WTC11 (cell line): ENCODE results near the gene PDE6D. TPM values are rescaled to one million over a fixed set of nuclear protein-coding genes. Genes with fewer than 3 reads are reported as not detected.

Experiments
- FOXJ3 ChIP-seq: sonication (generic); formaldehyde crosslinking; IDR thresholded peaks from 2 replicates; pipeline ENCODE4 v1.9.0; 2021; ENCODE audit warnings: missing genetic modification reagents, mild to moderate bottlenecking, borderline replicate concordance
- GABPB1 ChIP-seq: sonication (generic); formaldehyde crosslinking; IDR thresholded peaks from 2 replicates; pipeline ENCODE4 v1.8.1; 2023; ENCODE audit warnings: mild to moderate bottlenecking, missing genetic modification reagents
- GRHL2 ChIP-seq: fragments of 250-450 bp; sonication (Bioruptor Pico); IDR thresholded peaks from 2 replicates; pipeline ENCODE4 v1.8.0; 2022; ENCODE audit warnings: mild to moderate bottlenecking, moderate library complexity; ENCODE audit not compliant: insufficient replicate concordance, severe bottlenecking
- HMGA2 ChIP-seq: fragments of 250-450 bp; sonication (Bioruptor Pico); IDR thresholded peaks from 2 replicates; pipeline ENCODE4 v1.4.0; 2021; ENCODE audit warnings: mild to moderate bottlenecking, moderate library complexity
- NR1H2 ChIP-seq: sonication (generic); formaldehyde crosslinking; IDR thresholded peaks from 2 replicates; pipeline ENCODE4 v1.9.0; 2021; ENCODE audit warnings: mild to moderate bottlenecking, moderate library complexity, missing genetic modification reagents
- OVOL2 ChIP-seq: fragments of 250-450 bp; sonication (Bioruptor Pico); IDR thresholded peaks from 2 replicates; pipeline ENCODE4 v1.9.0; 2021; ENCODE audit warnings: mild to moderate bottlenecking, borderline replicate concordance
- RORB ChIP-seq: fragments of 250-450 bp; sonication (Bioruptor Pico); IDR thresholded peaks from 2 replicates; pipeline ENCODE4 v1.9.0; 2021; ENCODE audit warnings: mild to moderate bottlenecking
- SMAD3 ChIP-seq: sonication (generic); formaldehyde crosslinking; IDR thresholded peaks from 2 replicates; pipeline ENCODE4 v1.8.0; 2022; ENCODE audit warnings: missing genetic modification reagents, mild to moderate bottlenecking, borderline replicate concordance
- SP1 ChIP-seq: sonication (generic); formaldehyde crosslinking; conservative IDR thresholded peaks from 2 replicates; pipeline ENCODE4 v1.8.1; 2022; ENCODE audit warnings: missing genetic modification reagents
- TP53 ChIP-seq: sonication (generic); formaldehyde crosslinking; IDR thresholded peaks from 2 replicates; pipeline ENCODE4 v1.8.1; 2023; ENCODE audit warnings: mild to moderate bottlenecking, missing genetic modification reagents
- ZNF219 ChIP-seq: sonication (generic); formaldehyde crosslinking; IDR thresholded peaks from 2 replicates; pipeline ENCODE4 v1.8.0; 2023; ENCODE audit warnings: missing genetic modification reagents, mild to moderate bottlenecking, borderline replicate concordance
- ZNF263 ChIP-seq: sonication (generic); formaldehyde crosslinking; IDR thresholded peaks from 2 replicates; pipeline ENCODE4 v1.8.1; 2022; ENCODE audit warnings: low read depth, mild to moderate bottlenecking, moderate library complexity, missing genetic modification reagents
- ZNF396 ChIP-seq: fragments of 250-450 bp; sonication (Bioruptor Pico); IDR thresholded peaks from 2 replicates; pipeline ENCODE4 v1.8.0; 2021; ENCODE audit warnings: mild to moderate bottlenecking, moderate library complexity, borderline replicate concordance
- total RNA-seq: library from RNA; stranded (reverse); gene quantifications from 3 replicates; pipeline ENCODE4 v1.2.3, GENCODE V29; 2021
- TF ChIP-seq, protein P1 (sequence below): fragments of 250-450 bp; sonication (Bioruptor Pico); IDR thresholded peaks from 2 replicates; pipeline ENCODE4 v1.9.0; 2021; ENCODE audit warnings: mild to moderate bottlenecking
- TF ChIP-seq, protein P2 (sequence below): fragments of 250-450 bp; sonication (Bioruptor Pico); IDR thresholded peaks from 2 replicates; pipeline ENCODE4 v1.8.0; 2021; ENCODE audit warnings: mild to moderate bottlenecking
- TF ChIP-seq, protein P3 (sequence below): sonication (generic); formaldehyde crosslinking; IDR thresholded peaks from 2 replicates; pipeline ENCODE4 v1.8.1; 2022; ENCODE audit warnings: low read depth, missing genetic modification reagents, borderline replicate concordance
- TF ChIP-seq, protein P4 (sequence below): sonication (generic); formaldehyde crosslinking; conservative IDR thresholded peaks from 2 replicates; pipeline ENCODE4 v1.8.1; 2022; ENCODE audit warnings: mild to moderate bottlenecking, missing genetic modification reagents
- TF ChIP-seq, protein P5 (sequence below): sonication (generic); formaldehyde crosslinking; IDR thresholded peaks from 2 replicates; pipeline ENCODE4 v1.8.0; 2023; ENCODE audit warnings: missing genetic modification reagents, mild to moderate bottlenecking, borderline replicate concordance
- TF ChIP-seq, protein P6 (sequence below): sonication (generic); formaldehyde crosslinking; IDR thresholded peaks from 2 replicates; pipeline ENCODE4 v1.8.1; 2022; ENCODE audit warnings: low read depth, mild to moderate bottlenecking, moderate library complexity, missing genetic modification reagents, borderline replicate concordance
- TF ChIP-seq, protein P7 (sequence below): sonication (generic); formaldehyde crosslinking; IDR thresholded peaks from 2 replicates; pipeline ENCODE4 v1.8.1; 2023; ENCODE audit warnings: mild to moderate bottlenecking, missing genetic modification reagents, moderate library complexity
- TF ChIP-seq, protein P8 (sequence below): sonication (generic); formaldehyde crosslinking; IDR thresholded peaks from 2 replicates; pipeline ENCODE4 v1.8.0; 2022; ENCODE audit warnings: mild to moderate bottlenecking, missing genetic modification reagents
- TF ChIP-seq, protein P9 (sequence below): sonication (generic); formaldehyde crosslinking; IDR thresholded peaks from 2 replicates; pipeline ENCODE4 v1.8.1; 2023; ENCODE audit warnings: mild to moderate bottlenecking, missing genetic modification reagents
- TF ChIP-seq, protein P10 (sequence below): sonication (generic); formaldehyde crosslinking; conservative IDR thresholded peaks from 2 replicates; pipeline ENCODE4 v1.8.1; 2023; ENCODE audit warnings: mild to moderate bottlenecking, low read depth, missing genetic modification reagents, moderate library complexity

PDE6D gene
- total RNA-seq, 1 experiment from 2014 or later: 30.2 TPM

DNA sequence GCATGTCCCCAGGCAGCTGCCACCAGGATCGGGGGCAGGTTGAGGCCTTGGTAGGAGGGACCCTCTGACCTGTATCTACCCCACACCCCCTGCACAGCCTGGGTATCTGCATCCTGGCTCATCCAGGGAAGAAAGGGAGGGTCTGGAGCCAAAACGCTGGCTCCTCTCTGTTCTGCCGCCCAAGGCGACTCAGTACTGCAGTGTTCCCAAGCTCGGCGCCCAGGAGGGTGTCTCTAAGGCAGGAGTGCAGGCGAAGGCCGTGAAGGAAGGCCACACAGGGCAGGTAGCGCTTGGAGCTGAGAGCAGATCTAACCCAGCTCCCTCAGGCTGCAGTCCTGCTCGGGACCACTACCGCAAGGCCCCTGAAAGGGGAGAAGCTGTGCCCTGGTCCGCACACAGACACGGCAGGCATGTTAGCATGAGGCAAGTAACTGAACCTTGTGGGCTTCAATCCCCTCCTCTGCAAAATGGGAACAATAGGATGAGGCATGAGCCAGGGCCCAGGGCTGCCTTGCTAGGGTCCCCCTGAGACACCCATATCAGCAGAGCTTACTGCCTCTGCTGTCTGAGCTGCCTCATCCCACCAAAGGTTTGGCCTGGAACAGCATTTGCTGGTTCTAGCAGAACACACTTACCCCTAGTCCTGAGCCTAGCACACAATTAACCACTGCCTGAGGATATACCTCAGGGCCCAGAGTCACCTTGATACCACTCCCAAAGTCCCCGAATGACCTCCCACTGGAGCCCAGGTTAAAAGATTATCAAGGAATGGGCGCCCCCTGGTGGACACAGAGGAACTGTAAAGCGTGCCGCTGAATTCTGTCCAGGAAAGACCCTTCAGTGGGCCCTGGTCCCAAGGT, 66.2 kb downstream of the PDE6D start (continued):
- TF ChIP-seq SMAD3 (CRISPR knock-in tag): no peak; the same call in 1 of the 2 replicates
- TF ChIP-seq, protein P1, sequence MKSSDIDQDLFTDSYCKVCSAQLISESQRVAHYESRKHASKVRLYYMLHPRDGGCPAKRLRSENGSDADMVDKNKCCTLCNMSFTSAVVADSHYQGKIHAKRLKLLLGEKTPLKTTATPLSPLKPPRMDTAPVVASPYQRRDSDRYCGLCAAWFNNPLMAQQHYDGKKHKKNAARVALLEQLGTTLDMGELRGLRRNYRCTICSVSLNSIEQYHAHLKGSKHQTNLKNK (CRISPR knock-in tag): peak; percentile 86
- no peak for TF ChIP-seq NR1H2 (CRISPR knock-in tag)
- no peak for TF ChIP-seq FOXJ3 (CRISPR knock-in tag)
- TF ChIP-seq, protein P2, sequence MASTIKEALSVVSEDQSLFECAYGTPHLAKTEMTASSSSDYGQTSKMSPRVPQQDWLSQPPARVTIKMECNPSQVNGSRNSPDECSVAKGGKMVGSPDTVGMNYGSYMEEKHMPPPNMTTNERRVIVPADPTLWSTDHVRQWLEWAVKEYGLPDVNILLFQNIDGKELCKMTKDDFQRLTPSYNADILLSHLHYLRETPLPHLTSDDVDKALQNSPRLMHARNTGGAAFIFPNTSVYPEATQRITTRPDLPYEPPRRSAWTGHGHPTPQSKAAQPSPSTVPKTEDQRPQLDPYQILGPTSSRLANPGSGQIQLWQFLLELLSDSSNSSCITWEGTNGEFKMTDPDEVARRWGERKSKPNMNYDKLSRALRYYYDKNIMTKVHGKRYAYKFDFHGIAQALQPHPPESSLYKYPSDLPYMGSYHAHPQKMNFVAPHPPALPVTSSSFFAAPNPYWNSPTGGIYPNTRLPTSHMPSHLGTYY: no peak; the same call in none of the 2 replicates
- TF ChIP-seq OVOL2 (CRISPR knock-in tag): no peak
- TF ChIP-seq, protein P3, sequence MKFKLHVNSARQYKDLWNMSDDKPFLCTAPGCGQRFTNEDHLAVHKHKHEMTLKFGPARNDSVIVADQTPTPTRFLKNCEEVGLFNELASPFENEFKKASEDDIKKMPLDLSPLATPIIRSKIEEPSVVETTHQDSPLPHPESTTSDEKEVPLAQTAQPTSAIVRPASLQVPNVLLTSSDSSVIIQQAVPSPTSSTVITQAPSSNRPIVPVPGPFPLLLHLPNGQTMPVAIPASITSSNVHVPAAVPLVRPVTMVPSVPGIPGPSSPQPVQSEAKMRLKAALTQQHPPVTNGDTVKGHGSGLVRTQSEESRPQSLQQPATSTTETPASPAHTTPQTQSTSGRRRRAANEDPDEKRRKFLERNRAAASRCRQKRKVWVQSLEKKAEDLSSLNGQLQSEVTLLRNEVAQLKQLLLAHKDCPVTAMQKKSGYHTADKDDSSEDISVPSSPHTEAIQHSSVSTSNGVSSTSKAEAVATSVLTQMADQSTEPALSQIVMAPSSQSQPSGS (CRISPR knock-in tag): no peak
- TF ChIP-seq, protein P4, sequence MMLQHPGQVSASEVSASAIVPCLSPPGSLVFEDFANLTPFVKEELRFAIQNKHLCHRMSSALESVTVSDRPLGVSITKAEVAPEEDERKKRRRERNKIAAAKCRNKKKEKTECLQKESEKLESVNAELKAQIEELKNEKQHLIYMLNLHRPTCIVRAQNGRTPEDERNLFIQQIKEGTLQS: no peak
- TF ChIP-seq, protein P5, sequence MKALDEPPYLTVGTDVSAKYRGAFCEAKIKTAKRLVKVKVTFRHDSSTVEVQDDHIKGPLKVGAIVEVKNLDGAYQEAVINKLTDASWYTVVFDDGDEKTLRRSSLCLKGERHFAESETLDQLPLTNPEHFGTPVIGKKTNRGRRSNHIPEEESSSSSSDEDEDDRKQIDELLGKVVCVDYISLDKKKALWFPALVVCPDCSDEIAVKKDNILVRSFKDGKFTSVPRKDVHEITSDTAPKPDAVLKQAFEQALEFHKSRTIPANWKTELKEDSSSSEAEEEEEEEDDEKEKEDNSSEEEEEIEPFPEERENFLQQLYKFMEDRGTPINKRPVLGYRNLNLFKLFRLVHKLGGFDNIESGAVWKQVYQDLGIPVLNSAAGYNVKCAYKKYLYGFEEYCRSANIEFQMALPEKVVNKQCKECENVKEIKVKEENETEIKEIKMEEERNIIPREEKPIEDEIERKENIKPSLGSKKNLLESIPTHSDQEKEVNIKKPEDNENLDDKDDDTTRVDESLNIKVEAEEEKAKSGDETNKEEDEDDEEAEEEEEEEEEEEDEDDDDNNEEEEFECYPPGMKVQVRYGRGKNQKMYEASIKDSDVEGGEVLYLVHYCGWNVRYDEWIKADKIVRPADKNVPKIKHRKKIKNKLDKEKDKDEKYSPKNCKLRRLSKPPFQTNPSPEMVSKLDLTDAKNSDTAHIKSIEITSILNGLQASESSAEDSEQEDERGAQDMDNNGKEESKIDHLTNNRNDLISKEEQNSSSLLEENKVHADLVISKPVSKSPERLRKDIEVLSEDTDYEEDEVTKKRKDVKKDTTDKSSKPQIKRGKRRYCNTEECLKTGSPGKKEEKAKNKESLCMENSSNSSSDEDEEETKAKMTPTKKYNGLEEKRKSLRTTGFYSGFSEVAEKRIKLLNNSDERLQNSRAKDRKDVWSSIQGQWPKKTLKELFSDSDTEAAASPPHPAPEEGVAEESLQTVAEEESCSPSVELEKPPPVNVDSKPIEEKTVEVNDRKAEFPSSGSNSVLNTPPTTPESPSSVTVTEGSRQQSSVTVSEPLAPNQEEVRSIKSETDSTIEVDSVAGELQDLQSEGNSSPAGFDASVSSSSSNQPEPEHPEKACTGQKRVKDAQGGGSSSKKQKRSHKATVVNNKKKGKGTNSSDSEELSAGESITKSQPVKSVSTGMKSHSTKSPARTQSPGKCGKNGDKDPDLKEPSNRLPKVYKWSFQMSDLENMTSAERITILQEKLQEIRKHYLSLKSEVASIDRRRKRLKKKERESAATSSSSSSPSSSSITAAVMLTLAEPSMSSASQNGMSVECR (CRISPR knock-in tag): peak; percentile 60; the same call in 1 of the 2 replicates
- TF ChIP-seq RORB: no peak
- TF ChIP-seq SP1 (CRISPR knock-in tag): peak; percentile 42; the same call in 1 of the 2 replicates
- TF ChIP-seq GABPB1: no peak
- TF ChIP-seq ZNF263: no peak
- TF ChIP-seq, protein P6, sequence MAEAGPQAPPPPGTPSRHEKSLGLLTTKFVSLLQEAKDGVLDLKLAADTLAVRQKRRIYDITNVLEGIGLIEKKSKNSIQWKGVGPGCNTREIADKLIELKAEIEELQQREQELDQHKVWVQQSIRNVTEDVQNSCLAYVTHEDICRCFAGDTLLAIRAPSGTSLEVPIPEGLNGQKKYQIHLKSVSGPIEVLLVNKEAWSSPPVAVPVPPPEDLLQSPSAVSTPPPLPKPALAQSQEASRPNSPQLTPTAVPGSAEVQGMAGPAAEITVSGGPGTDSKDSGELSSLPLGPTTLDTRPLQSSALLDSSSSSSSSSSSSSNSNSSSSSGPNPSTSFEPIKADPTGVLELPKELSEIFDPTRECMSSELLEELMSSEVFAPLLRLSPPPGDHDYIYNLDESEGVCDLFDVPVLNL (CRISPR knock-in tag): no peak
- TF ChIP-seq, protein P7, sequence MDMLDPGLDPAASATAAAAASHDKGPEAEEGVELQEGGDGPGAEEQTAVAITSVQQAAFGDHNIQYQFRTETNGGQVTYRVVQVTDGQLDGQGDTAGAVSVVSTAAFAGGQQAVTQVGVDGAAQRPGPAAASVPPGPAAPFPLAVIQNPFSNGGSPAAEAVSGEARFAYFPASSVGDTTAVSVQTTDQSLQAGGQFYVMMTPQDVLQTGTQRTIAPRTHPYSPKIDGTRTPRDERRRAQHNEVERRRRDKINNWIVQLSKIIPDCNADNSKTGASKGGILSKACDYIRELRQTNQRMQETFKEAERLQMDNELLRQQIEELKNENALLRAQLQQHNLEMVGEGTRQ: no peak
- TF ChIP-seq, protein P8, sequence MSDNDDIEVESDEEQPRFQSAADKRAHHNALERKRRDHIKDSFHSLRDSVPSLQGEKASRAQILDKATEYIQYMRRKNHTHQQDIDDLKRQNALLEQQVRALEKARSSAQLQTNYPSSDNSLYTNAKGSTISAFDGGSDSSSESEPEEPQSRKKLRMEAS (CRISPR knock-in tag): no peak
- 0 out of 2 replicates have a peak, but pooled peaks have one; percentile 32 for TF ChIP-seq ZNF219
- no peak for TF ChIP-seq HMGA2 (CRISPR knock-in tag)
- TF ChIP-seq, protein P9, sequence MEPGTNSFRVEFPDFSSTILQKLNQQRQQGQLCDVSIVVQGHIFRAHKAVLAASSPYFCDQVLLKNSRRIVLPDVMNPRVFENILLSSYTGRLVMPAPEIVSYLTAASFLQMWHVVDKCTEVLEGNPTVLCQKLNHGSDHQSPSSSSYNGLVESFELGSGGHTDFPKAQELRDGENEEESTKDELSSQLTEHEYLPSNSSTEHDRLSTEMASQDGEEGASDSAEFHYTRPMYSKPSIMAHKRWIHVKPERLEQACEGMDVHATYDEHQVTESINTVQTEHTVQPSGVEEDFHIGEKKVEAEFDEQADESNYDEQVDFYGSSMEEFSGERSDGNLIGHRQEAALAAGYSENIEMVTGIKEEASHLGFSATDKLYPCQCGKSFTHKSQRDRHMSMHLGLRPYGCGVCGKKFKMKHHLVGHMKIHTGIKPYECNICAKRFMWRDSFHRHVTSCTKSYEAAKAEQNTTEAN (CRISPR knock-in tag): no peak
- TF ChIP-seq, protein P10, sequence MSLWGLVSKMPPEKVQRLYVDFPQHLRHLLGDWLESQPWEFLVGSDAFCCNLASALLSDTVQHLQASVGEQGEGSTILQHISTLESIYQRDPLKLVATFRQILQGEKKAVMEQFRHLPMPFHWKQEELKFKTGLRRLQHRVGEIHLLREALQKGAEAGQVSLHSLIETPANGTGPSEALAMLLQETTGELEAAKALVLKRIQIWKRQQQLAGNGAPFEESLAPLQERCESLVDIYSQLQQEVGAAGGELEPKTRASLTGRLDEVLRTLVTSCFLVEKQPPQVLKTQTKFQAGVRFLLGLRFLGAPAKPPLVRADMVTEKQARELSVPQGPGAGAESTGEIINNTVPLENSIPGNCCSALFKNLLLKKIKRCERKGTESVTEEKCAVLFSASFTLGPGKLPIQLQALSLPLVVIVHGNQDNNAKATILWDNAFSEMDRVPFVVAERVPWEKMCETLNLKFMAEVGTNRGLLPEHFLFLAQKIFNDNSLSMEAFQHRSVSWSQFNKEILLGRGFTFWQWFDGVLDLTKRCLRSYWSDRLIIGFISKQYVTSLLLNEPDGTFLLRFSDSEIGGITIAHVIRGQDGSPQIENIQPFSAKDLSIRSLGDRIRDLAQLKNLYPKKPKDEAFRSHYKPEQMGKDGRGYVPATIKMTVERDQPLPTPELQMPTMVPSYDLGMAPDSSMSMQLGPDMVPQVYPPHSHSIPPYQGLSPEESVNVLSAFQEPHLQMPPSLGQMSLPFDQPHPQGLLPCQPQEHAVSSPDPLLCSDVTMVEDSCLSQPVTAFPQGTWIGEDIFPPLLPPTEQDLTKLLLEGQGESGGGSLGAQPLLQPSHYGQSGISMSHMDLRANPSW: no peak
- peak; percentile 85 for TF ChIP-seq TP53 (CRISPR knock-in tag)
- TF ChIP-seq GRHL2: no peak
- no peak for TF ChIP-seq ZNF396 (CRISPR knock-in tag)
